GM12891 (cell line): Measurements from ENCODE around the gene CPED1.

ENCODE experiments used
- DNase-seq: peaks from one replicate; pipeline ENCODE4 v3.0.0; 2011; ENCODE audit warnings: low spot score; ENCODE audit not compliant: insufficient read length
- FAIRE-seq: peaks from 2 replicates; lab custom pipeline; 2011; peaks lifted over from hg19 to GRCh38; lab: Jason Lieb, UNC
- PAX5 ChIP-seq: IDR thresholded peaks from 2 replicates; pipeline ENCODE4 v1.6.1; 2011; ENCODE audit warnings: low read length, moderate library complexity, mild to moderate bottlenecking; ENCODE audit not compliant: insufficient read depth, severe bottlenecking
- POLR2A ChIP-seq: IDR thresholded peaks from 2 replicates; pipeline ENCODE4 v1.6.1; 2011; ENCODE audit warnings: low read depth, low read length, control low read depth
- POLR2AphosphoS5 ChIP-seq: IDR thresholded peaks from 2 replicates; pipeline ENCODE4 v1.6.1; 2011; ENCODE audit warnings: low read depth, low read length, control low read depth
- POU2F2 ChIP-seq: IDR thresholded peaks from 2 replicates; pipeline ENCODE4 v1.6.1; 2011; ENCODE audit warnings: low read depth, mild to moderate bottlenecking, control low read depth, low read length, moderate library complexity
- SPI1 ChIP-seq: IDR thresholded peaks from 2 replicates; pipeline ENCODE4 v1.6.1; 2011; ENCODE audit warnings: low read depth, low read length, control low read depth
- TAF1 ChIP-seq: IDR thresholded peaks from 2 replicates; pipeline ENCODE4 v1.6.1; 2011; ENCODE audit warnings: low read depth, low read length, control low read depth

CPED1 gene

DNA sequence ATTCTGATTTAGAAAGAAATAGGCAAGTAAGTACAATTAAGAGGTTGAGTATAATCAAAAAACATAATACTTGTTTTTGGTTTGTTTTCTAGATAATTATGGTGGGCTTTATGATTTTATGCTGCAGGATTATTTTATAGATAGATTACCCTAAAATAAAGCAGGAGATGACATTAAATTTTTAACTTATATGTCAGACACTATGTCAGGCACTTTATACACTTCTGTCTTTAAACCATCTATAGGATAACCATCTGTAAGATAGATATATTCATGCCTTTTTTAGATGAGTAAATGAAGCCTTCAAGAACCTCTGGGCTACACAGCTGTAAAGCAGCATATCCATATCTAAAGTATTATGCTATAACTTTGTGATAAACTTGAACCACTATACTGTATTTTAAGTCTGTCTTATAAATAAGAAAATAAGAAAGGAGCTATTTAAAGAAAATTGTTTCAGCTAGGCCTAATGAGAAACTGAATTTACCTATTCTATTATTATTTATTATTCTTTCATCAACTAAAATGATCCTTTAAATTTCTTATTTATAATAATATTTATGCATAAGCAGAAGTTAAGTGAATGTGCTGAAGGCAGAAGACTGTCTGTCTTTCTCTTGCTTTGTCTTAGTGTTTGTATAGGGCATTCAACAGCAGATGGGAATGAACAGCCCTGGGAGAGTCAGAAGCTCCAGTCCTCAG, 94.0 kb downstream of the CPED1 start:
- FAIRE-seq (no peak), DNase-seq (no peak)
- no peak for TF ChIP-seq TAF1
- TF ChIP-seq POLR2AphosphoS5 = no peak
- no peak for TF ChIP-seq SPI1
- TF ChIP-seq PAX5 = no peak
- no peak for TF ChIP-seq POLR2A
- TF ChIP-seq POU2F2 = no peak

DNA sequence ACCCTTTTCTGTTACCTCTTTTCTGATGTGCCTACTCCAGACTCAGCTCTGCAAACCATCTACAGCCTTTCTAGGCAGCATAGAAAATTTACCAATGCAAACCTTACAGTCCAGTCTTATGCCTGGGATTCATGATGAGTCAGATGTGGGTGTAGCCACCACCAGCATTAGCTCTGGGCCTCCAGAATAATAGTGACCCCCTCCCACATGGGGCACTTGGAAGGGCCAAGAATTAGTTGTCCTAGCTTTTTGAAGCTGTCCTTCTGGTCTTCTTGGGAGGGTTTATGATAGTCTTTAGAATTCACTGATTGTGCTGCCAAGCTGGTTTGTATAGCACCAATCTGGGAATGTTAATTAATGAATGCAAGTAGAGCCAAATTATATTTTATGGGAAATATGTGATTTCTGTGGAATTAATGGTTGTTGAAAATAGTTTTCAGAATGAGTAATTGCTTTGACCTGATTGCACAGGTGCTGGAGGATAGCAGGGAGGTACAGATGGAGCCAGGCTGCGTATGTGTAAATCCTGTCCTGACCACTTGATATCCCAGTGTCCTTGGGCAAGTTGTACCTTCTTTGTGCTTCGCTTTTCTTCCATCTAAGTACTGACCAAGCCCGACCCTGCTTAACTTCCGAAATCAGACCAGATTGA, 94.8 kb downstream of the CPED1 start:
- DNase-seq = no peak
- TF ChIP-seq POU2F2 (no peak), TAF1 (no peak), POLR2A (no peak), SPI1 (no peak), PAX5 (no peak), POLR2AphosphoS5 (no peak)
- no peak for FAIRE-seq

DNA sequence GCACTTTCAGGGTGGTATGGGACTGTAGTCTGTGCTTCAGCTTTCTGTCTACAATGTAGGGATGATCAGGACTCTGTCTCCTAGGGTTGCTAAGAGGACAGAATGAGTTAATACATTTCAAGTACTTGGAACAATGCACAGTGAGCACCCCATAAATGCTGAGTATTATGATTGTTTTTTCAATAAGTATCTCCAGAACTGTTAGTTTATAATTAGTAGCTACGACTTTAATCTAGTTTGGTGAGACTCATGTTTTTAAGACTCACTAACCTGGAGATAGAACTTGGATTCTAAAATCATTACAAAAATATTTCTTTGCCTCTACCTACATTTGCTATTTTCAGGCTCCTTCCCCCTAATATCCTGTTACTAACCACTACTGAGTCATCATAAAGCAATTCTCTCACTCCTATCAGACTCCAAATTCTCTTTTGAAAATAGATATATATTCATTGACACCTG, 95.3 kb downstream of the CPED1 start:
- DNase-seq = no peak
- FAIRE-seq = no peak
- no peak for TF ChIP-seq SPI1
- no peak for TF ChIP-seq POLR2A
- no peak for TF ChIP-seq POLR2AphosphoS5
- TF ChIP-seq TAF1 = no peak
- TF ChIP-seq PAX5 = no peak
- TF ChIP-seq POU2F2 = no peak

DNA sequence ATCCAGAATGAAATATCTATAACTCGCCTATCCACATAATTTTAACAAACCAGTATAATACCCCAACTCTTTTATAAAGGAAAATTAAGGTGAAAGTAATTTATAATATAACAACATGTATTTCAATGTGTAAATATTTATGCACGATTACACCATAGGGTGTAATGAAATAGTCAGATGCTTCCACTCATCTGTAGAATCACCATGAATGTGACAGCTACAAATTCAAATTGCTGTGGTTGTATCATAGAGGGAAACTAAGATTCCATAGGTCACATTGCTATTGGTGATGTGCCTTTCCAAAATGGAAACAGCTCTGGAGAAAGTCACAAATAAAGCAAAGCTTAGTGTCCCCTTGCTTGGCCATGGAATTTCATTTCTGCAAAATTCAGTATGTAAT, 95.7 kb downstream of the CPED1 start:
- FAIRE-seq = no peak
- no peak for TF ChIP-seq SPI1
- TF ChIP-seq PAX5 = no peak
- no peak for TF ChIP-seq POU2F2
- no peak for TF ChIP-seq POLR2AphosphoS5
- no peak for TF ChIP-seq POLR2A
- no peak for TF ChIP-seq TAF1
- DNase-seq = no peak

DNA sequence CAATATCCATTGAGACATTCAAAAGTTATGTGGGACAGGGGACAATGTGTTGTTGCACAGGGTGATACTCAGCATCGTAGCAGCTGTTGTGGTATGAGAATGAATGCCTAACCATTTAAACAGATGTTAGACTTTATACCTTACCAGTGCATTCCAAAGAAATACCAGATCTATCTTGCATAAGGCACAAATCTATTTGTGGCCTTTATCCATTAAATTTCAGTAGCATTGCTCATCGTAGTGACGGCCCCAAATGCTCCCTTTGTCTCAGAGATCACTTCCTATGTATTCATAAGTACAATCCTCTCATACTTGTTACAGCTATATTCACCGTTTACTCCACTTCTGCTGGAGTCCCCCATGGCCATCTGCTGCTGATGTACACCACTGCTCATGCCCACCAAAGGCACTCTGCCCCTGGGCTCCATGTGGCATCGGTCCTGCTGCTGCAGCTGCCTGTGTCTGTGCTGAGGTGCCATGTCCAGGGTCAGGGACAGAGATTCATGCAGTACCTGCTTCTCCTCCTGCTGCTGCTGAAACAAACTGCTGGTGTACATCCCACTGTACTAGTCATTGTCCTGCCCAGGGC, 96.3 kb downstream of the CPED1 start:
- TF ChIP-seq POLR2A (no peak), POLR2AphosphoS5 (no peak), TAF1 (no peak), PAX5 (no peak), POU2F2 (no peak), SPI1 (no peak)
- DNase-seq (no peak), FAIRE-seq (no peak)

DNA sequence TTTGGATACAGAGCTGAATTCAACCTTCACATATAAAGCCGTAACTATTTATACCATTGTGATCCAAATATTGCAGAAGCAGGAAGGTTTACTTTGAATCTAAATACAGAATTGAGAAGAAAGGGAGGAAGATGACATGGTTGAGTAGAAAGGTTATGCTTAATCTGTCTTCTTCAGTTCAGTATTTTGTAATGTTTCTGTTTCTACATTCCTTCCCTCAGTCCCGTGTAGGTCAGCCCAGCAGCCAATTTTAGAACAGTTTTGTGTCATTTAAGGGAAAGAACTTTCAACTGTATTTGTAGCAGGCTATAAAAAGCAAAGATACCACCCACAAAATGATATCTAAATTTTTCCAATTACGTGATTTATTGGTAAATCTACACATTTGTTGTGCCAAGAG, 97.4 kb downstream of the CPED1 start:
- TF ChIP-seq TAF1 (no peak), SPI1 (no peak), POU2F2 (no peak), POLR2AphosphoS5 (no peak), PAX5 (no peak), POLR2A (no peak)
- no peak for FAIRE-seq
- DNase-seq = no peak

DNA sequence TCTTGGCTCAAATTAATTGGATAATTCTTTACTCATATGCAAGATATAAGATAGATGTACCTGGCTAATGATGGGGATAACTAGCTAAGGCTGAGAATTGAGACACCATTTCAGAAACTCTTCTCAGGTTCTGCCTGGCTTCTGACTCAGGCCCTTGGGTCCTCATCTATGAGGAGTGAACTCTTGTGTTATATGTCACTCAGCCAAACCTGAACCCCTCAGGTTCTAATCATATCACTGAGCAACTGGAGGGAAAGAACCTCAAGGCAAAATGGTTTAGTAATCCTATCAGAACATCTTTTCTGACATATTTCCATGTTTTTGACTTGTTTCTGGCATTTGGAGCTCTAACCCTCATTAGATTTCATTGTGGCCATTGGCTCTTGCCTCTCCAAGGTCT, 100.4 kb downstream of the CPED1 start:
- DNase-seq = no peak
- FAIRE-seq = no peak
- TF ChIP-seq POU2F2 = no peak
- TF ChIP-seq POLR2A = no peak
- no peak for TF ChIP-seq POLR2AphosphoS5
- no peak for TF ChIP-seq SPI1
- TF ChIP-seq PAX5 = no peak
- TF ChIP-seq TAF1 = no peak

DNA sequence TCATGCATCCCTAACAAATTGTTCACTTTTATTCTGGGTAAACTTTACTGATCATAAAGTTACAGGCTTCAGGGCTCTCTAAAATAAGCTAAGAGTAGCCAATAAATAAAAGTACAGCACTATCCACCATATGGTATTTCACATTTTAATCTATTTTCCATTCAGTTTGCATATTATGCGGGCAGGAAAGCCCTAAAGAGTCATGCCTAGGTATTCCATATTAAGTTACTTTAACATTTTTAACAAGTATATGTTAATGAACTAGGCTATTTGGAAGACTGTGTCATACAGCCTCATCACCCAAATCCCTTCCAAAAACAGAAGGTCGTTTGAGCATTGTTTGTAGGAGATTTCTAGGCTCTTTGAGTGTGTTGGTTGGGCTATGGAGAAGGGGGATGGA, 106.3 kb downstream of the CPED1 start:
- DNase-seq (no peak), FAIRE-seq (no peak)
- no peak for TF ChIP-seq POLR2AphosphoS5
- no peak for TF ChIP-seq PAX5
- TF ChIP-seq SPI1 = no peak
- TF ChIP-seq TAF1 = no peak
- TF ChIP-seq POLR2A = no peak
- TF ChIP-seq POU2F2 = no peak

DNA sequence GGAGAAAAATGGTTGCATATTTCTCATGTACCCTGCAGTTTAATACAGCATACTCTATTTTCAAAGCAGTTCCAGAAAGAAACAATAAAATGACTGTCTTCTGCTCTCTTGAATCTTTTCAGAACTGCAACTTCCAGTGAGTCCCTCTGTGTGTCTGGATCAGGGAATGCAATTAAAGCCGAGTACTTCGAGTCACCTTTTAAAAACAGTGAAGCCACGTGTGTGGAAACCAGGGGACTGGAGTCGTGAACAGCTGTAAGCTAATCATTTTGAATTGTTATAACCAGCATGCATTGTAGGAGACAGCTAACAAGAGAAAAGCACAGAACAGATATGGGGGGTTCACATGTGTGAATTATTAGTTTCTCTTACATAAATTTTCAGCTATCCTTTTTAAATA, 109.1 kb downstream of the CPED1 start:
- FAIRE-seq = no peak
- TF ChIP-seq SPI1 (no peak), POU2F2 (no peak)
- no peak for DNase-seq
